Activated naive CD8-positive, alpha-beta T cell (primary cell): Measurements from ENCODE around the gene PTGR1.
"Not testable (repeated sequence)": the region's sequence is repeated elsewhere in the genome, so short reads cannot be mapped to it uniquely, and the experiment has no call there.

ENCODE experiments used
- H3K27ac Mint-ChIP-seq: one replicate; pipeline ENCODE4 v1.8.0; 2021; ENCODE audit warnings: mixed read lengths
- H3K27me3 Mint-ChIP-seq: one replicate; pipeline ENCODE4 v1.8.0; 2021; ENCODE audit warnings: mixed read lengths
- H3K36me3 Mint-ChIP-seq: one replicate; pipeline ENCODE4 v1.8.0; 2021; ENCODE audit warnings: mixed read lengths
- H3K4me1 Mint-ChIP-seq: one replicate; pipeline ENCODE4 v1.8.0; 2021; ENCODE audit warnings: low read depth, mixed read lengths
- H3K4me3 Mint-ChIP-seq: one replicate; pipeline ENCODE4 v1.8.0; 2021; ENCODE audit warnings: mild to moderate bottlenecking, mixed read lengths
- H3K9me3 Mint-ChIP-seq: one replicate; pipeline ENCODE4 v1.8.0; 2021; ENCODE audit warnings: low read depth, mixed read lengths

PTGR1 gene

DNA sequence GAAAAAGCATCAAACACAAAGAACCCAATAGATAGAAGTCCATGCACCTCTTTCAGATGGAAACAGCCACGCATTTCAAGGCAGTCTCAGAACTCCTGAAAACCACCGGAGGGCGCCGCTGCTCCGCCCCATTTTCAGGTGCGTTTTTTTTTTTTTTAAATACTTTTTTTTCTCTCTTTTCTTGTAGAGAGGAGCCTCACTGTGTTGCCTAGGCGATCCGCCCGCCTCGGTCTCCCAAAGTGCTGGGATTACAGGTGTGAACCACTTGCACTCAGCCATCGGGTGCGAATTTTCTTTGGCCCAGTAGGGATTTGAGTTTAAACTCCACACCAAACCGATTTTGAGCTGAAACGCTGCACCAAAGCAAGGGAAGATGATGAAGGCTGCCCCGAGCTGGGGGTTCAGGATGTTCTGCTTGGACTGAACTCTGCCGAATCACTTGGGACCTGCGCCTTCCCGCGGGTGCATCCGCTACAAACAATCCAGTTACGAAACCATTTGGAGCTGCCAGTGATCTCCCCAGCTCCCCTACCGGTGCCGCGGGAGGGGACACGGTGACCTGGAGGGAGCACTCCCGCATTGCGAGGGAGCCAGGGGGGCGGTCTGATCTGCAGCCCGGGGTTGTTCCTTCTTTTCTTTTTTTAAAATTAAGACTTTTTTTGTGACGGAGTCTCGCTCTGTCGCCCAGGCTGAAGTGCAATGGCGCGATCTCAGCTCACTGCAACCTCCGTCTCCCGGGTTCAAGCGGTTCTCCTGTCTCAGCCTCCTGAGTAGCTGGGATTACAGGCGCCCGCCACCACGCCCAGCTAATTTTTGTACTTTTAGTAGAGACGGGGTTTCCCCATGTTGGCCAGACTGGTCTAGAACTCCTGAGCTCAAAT lies 1.4 kb downstream of the PTGR1 start:
- H3K27ac Mint-ChIP-seq, result no peak overlapping the region
- H3K4me1 Mint-ChIP-seq, result peaks cover 20% of the 10 kb centered on the region
- H3K27me3 Mint-ChIP-seq, result peaks cover 20% of the 10 kb centered on the region
- no peaks in the 10 kb centered on the region for H3K36me3 Mint-ChIP-seq
- peak overlapping the region; percentile 89 for H3K4me3 Mint-ChIP-seq
- H3K9me3 Mint-ChIP-seq, result no peaks in the 10 kb centered on the region

DNA sequence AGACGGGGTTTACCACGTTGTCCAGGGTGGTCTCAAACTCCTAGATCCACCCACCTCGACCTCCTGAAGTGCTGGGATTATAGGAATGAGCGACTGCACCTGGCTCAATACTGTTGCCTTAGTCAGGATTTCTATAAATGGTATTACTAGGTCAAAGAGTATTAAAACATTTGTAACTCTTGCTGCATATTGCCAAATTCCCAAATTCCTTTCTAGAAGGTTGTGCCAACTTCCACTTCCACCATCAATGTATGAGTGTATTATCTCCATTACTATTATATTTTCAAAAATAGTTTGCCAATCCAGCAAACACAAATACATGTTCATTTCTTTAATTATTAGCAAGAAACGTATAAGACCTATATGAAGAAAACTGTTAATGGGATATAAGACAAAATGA lies 10.6 kb downstream of the PTGR1 start:
- no peak overlapping the region for H3K27ac Mint-ChIP-seq
- no peaks in the 10 kb centered on the region for H3K27me3 Mint-ChIP-seq
- no peak overlapping the region for H3K4me3 Mint-ChIP-seq
- H3K36me3 Mint-ChIP-seq, result no peaks in the 10 kb centered on the region
- no peaks in the 10 kb centered on the region for H3K4me1 Mint-ChIP-seq
- no peaks in the 10 kb centered on the region for H3K9me3 Mint-ChIP-seq

DNA sequence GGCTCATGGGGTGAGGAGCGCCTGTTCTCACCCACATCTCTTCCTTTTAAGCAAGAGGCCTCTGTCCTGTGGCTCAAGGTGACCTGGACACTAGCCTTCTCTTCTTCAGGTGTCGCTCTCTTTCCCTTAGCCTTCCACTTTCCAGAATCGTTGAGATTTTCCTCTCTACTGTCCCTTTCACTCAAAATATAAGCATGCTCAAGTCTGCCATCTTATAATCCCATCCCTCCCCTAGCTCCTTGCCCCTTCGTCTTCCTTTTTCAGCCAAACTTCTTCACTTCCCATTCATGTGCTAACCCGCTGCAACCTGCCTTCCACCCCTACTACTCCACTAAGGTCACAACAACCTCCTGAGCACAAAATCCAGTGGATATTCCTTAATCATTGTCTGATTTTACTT lies 13.1 kb downstream of the PTGR1 start:
- Mint-ChIP-seq H3K9me3 (no peaks in the 10 kb centered on the region), H3K4me3 (no peak overlapping the region)

DNA sequence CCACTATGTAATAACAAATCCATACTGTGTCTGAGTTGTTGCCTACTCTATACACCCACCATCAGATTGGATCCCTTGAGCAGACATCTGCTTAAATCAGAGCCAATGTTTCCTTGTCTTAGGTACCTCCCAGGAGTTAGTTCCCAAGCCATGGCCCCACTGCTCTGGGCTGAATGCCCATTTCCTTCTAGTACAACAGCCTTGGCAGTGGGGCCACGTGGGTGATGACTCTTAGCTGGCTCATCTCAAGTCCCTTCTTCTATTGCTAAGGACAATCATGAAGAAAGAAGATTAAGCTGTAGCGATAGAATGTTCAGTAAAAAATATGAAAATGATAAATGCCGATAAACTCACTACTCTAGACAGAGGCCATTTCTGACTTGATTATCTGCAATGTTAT lies 16.6 kb downstream of the PTGR1 start:
- H3K4me1 Mint-ChIP-seq, result no peaks in the 10 kb centered on the region
- H3K36me3 Mint-ChIP-seq, result no peaks in the 10 kb centered on the region
- H3K4me3 Mint-ChIP-seq, result no peak overlapping the region
- H3K27ac Mint-ChIP-seq, result no peak overlapping the region
- no peaks in the 10 kb centered on the region for H3K9me3 Mint-ChIP-seq
- no peaks in the 10 kb centered on the region for H3K27me3 Mint-ChIP-seq

More for the DNA sequence above, 13.1 kb downstream of the PTGR1 start:
- Mint-ChIP-seq H3K36me3 (no peaks in the 10 kb centered on the region), H3K27ac (no peak overlapping the region), H3K4me1 (no peaks in the 10 kb centered on the region), H3K27me3 (no peaks in the 10 kb centered on the region)

DNA sequence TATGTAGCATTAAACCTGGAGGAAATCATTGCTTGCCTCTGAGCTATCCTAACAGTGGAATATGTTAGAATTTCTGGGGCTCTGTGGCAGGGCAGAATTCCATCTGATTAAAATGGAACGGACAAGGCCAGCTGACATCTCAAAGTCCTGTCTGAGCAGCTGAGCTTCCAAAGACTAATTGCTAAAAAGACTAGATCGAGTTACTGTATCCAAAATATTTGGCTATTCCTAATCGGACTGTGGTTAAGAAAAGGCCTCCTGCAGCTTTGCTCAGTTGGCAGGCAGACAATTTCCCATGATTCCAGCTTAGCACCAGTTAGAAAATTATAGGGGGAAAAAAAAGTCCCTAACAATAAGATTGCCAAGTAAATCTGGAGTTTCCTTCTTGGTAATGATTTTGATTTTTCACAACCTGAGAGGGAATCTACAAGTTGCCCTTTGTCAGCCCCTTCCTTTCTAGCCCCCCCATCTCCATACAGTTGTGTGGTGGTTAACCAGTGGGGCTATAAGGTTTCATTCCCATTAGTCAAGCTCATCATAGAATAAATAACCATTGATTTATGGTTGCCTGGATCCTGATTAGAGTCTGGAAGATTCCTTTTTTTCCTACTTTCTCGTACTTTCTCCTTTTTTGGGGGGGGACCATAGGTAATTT lies 26.4 kb downstream of the PTGR1 start:
- no peak overlapping the region for H3K4me3 Mint-ChIP-seq
- peaks cover 18% of the 10 kb centered on the region for H3K9me3 Mint-ChIP-seq
- peaks cover 17% of the 10 kb centered on the region for H3K36me3 Mint-ChIP-seq
- H3K27ac Mint-ChIP-seq, result no peak overlapping the region
- peaks cover 4% of the 10 kb centered on the region for H3K27me3 Mint-ChIP-seq
- H3K4me1 Mint-ChIP-seq, result no peaks in the 10 kb centered on the region

DNA sequence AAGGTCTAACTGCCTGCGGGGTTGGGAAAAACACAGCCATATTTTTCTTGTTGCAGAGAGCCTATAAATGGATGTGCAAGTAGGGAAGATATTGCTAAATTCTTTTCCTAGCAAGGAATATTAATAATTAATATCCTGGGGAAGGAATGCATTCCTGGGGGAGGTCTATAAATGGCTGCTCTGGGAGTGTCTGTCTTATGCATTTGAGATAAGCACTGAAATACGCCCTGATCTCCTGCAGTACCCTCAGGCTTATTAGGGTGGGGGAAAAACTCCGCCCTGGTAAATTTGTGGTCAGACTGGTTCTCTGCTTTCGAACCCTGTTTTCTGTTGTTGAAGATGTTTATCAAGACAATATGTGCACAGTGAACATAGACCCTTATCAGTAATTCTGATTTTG lies 31.3 kb downstream of the PTGR1 start:
- peaks cover 23% of the 10 kb centered on the region for H3K36me3 Mint-ChIP-seq
- H3K27me3 Mint-ChIP-seq, H3K4me1 Mint-ChIP-seq, H3K4me3 Mint-ChIP-seq, H3K27ac Mint-ChIP-seq: not testable (repeated sequence)
- peaks cover 26% of the 10 kb centered on the region for H3K9me3 Mint-ChIP-seq

DNA sequence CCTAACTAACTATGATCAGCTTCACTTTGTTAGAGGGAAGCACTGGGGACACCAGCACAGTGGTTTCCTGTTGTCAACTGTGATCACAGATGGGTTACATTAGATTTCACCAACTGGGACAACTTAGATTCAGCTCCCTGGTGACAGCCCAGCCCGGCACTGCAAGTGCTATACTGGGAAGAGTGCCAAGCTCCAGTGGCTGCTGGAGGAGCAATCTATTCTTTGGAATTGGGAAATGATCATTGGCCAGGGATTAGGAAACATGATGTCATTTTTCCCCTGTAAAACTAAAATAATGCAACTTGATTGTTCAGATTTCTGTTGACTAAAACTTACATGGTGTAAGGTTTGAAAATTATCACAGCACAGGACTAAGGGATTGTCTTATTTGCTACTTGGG lies 33.2 kb downstream of the PTGR1 start:
- Mint-ChIP-seq H3K9me3 (peaks cover 30% of the 10 kb centered on the region), H3K36me3 (peaks cover 29% of the 10 kb centered on the region), H3K27ac (no peak overlapping the region), H3K4me3 (no peak overlapping the region), H3K27me3 (peaks cover 2% of the 10 kb centered on the region), H3K4me1 (no peaks in the 10 kb centered on the region)

DNA sequence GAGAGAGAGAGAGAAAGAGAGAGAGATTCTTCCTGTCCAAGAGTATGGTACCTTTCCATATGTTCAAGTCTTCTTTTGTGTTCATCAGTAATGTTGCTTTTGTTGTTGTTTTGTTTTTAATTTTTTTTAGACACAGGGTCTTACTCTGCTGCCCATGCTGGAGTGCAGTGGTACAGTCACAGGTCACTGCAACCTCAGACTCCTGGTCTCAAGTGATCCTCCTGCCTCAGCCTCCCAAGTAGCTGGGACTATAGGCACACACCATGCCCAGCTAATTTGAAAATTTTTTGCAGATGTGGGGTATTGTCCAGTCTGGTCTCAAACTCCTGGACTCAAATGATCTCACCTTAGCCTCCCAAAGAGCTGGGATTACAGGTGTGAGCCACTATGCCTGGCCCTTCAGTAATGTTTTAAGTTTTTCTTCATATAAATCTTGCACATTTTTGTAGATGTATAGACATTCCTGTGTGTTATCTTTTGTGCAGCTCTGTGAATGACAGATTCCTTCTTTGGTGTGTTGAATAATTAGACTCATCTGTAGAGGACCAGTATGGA lies 38.2 kb downstream of the PTGR1 start:
- H3K27ac Mint-ChIP-seq, result no peak overlapping the region
- peaks cover 17% of the 10 kb centered on the region for H3K9me3 Mint-ChIP-seq
- H3K4me1 Mint-ChIP-seq, result no peaks in the 10 kb centered on the region
- no peaks in the 10 kb centered on the region for H3K27me3 Mint-ChIP-seq
- H3K4me3 Mint-ChIP-seq, result no peak overlapping the region
- peaks cover 26% of the 10 kb centered on the region for H3K36me3 Mint-ChIP-seq

DNA sequence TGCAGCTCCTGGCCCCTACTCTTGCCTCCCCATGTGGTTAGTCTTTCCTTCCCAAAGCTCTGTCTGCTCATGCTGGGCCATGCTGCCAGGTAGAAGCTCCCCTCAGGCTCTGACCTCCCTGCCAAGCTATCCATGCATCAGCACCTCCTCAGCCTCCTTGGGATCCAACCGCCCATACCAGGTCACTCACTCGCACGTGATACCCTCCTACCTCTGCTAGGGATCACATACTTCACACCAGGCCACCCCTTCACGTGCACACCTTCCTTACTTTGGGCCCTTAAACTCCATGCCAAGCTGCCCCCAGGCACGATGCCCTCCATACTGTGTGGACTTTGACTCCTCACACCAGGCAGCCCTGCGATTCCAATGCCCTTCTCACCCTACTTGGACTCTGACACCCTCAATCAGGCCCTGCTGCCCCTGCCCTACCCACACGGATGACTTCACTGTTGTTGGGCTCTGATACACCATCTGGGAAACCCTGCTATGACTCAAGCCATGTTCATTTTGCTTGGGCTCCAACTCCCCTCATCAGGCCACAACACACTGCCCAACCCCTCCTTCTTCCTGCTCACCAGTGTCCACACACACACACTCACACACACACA lies 40.3 kb downstream of the PTGR1 start:
- H3K4me3 Mint-ChIP-seq, result no peak overlapping the region
- H3K27ac Mint-ChIP-seq, result no peak overlapping the region
- H3K36me3 Mint-ChIP-seq, result peaks cover 42% of the 10 kb centered on the region
- no peaks in the 10 kb centered on the region for H3K4me1 Mint-ChIP-seq
- H3K27me3 Mint-ChIP-seq, result no peaks in the 10 kb centered on the region
- H3K9me3 Mint-ChIP-seq, result peaks cover 31% of the 10 kb centered on the region

DNA sequence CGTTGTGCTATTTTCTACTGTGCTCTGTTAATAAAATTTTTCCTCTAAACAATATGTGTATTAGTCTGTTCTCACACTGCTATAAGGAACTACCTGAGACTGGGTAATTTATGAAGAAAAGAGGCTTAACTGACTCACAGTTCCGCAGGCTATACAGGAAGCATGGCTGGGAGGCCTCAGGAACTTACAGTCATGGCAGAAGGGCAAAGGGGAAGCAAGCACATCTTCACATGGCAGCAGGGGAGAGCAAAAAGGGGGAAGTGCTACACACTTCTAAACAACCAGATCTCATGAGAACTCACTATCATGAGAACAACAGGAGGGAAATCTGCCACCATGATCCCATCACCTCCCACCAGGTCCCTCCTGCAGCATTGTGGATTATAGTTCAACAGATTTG lies 44.0 kb downstream of the PTGR1 start:
- not testable (repeated sequence) for H3K27me3 Mint-ChIP-seq, H3K4me3 Mint-ChIP-seq, H3K4me1 Mint-ChIP-seq, H3K27ac Mint-ChIP-seq
- H3K36me3 Mint-ChIP-seq, result peaks cover 47% of the 10 kb centered on the region
- H3K9me3 Mint-ChIP-seq, result peaks cover 39% of the 10 kb centered on the region

DNA sequence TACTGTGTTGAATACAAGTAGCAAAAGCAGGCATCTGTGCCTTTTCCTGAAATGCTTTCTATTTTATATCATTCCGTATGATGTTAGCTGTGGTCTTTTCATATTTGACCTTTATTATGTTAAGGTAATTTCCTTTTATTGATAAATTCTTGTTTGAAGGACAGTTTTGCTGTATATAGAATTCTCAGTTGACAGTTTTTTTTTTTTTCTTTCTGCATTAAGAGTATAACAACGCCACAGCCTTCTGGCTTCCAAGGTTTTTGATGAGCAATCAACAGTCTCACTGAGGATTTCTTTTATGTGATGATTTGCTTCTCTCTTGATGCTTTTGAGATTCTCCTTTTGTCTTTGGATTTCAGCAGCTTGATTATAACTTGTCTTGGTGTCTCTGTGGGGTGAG lies 50.8 kb downstream of the PTGR1 start:
- Mint-ChIP-seq H3K4me1 (no peaks in the 10 kb centered on the region), H3K27me3 (no peaks in the 10 kb centered on the region), H3K27ac (no peak overlapping the region), H3K9me3 (peaks cover 43% of the 10 kb centered on the region), H3K4me3 (no peak overlapping the region), H3K36me3 (peaks cover 56% of the 10 kb centered on the region)

DNA sequence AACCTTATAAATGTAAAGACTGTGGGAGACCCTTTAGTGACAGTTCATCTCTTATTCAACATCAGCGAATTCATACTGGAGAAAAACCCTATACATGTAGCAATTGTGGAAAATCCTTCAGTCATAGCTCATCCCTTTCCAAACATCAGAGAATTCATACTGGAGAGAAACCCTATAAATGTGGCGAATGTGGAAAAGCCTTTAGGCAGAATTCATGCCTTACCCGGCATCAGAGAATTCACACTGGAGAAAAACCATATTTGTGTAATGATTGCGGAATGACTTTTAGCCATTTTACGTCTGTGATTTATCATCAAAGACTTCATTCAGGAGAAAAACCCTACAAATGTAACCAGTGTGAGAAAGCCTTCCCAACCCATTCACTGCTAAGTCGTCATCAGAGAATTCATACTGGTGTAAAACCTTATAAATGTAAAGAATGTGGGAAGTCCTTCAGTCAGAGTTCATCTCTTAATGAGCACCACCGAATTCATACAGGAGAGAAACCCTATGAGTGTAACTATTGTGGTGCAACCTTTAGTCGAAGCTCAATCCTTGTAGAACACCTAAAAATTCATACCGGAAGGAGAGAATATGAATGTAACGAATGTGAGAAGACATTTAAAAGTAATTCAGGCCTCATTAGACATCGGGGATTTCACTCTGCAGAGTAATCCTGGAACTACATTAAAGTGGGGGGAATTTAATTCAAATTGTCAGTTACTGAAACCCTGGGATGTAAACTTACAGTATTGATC lies 56.8 kb downstream of the PTGR1 start:
- H3K4me1 Mint-ChIP-seq, result no peaks in the 10 kb centered on the region
- peaks cover 60% of the 10 kb centered on the region for H3K36me3 Mint-ChIP-seq
- H3K9me3 Mint-ChIP-seq, result peaks cover 24% of the 10 kb centered on the region
- no peaks in the 10 kb centered on the region for H3K27me3 Mint-ChIP-seq
- H3K4me3 Mint-ChIP-seq, result no peak overlapping the region
- no peak overlapping the region for H3K27ac Mint-ChIP-seq

DNA sequence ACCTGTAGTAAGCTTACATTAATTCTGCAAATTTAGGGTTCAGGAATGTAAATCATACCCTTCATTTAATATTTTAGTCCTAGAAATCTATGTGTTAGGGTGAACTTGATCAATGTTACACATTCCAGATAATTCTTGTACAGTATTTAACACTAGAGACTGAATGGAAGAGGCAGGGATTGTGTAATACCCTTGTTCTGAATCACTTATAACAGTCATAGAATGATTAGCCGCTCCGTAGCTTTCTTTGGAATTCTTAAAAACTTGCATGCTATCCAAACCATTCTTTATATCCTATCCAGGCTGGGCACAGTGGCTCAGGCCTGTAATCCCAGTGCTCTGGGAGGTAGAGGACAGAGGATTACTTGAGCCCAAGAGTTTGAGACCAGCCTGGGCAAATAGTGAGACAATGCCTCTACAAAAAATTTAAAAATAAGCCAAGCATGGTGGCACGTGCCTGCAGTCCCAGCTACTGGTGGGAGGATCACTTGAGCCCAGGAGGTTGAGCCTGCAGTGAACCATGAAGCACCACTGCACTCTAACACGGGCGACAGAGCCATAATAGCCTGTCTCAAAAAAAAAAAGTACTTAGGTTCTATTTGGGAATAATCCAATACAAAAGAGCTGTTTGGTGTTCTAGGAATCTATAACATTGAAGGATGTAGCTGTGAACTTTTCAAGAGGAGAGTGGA lies 66.2 kb downstream of the PTGR1 start:
- Mint-ChIP-seq H3K4me1 (no peaks in the 10 kb centered on the region), H3K36me3 (peaks cover 42% of the 10 kb centered on the region), H3K27me3 (no peaks in the 10 kb centered on the region), H3K4me3 (no peak overlapping the region), H3K27ac (no peak overlapping the region), H3K9me3 (peaks cover 8% of the 10 kb centered on the region)

DNA sequence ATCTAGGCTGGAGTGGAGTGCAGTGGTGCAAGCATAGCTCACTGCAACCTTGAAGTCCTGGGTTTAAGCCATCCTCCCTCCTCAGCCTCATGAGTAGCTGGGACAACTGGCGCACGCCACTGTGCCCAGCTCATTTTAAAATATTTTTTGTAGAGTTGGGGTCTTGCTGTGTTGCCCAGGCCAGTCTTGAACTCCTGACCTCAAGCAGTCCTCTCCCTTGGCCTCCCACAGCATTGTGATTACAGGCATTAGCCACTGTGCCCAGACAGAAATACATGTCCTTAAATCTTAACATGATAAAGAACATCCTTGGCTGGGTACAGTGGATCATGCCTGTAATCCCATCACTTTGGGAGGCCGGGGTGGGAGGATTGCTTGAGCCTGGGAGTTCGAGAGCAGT lies 67.7 kb downstream of the PTGR1 start:
- no peak overlapping the region for H3K27ac Mint-ChIP-seq
- no peaks in the 10 kb centered on the region for H3K27me3 Mint-ChIP-seq
- no peak overlapping the region for H3K4me3 Mint-ChIP-seq
- H3K9me3 Mint-ChIP-seq, result peaks cover 8% of the 10 kb centered on the region
- H3K36me3 Mint-ChIP-seq, result peaks cover 42% of the 10 kb centered on the region
- H3K4me1 Mint-ChIP-seq, result peaks cover 5% of the 10 kb centered on the region
